ENCODE results near the gene CYTH1. TPM values are rescaled to one million over a fixed set of nuclear protein-coding genes. Genes with fewer than 3 reads are reported as not detected.

The CYTH1 gene
- polyA plus RNA-seq, 1 of the 3 experiments (the other 2 are of a cell fraction) = 23.8 TPM

DNA sequence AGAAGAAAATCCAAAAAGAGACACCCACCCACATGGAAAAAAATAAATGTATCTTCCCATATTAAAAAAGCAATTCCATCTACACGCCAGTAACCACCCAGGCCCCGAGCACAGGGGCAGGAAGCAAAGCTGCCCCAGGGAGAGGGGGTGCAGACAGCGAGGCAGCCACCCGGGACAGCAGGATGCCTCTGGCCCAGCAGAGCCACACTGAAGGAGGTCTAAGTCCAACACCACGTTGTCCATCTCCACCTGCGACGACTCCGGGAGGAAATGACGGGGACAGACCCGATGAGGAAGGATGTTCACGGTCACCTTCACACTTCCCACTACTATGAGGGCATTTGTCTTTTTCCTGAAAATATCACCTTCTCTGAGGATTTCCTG, 14.4 kb upstream of the CYTH1 start:
- H3K4me3 ChIP-seq (ENCODE audit: low read depth in 2 of 2, low read length in 1 of 2) = no peak overlapping the region
- DNase-seq = no peak
- H4K20me1 ChIP-seq (ENCODE audit: insufficient read depth) = peaks cover 13% of the 10 kb centered on the region
- ChIA-PET CTCF (interaction anchor here (1.2 to 1.5 kb wide), 2 partner anchors 175 to 299 kb away, joined by 4 read pairs; no protein-coding TSS in a partner anchor), POLR2A (interaction anchor here (0.7 kb wide), 1 partner anchor 79 kb away, joined by 3 read pairs; no protein-coding TSS in a partner anchor)
- H3K27me3 ChIP-seq (ENCODE audit: insufficient read depth) = no peaks in the 10 kb centered on the region
- H2AFZ ChIP-seq (ENCODE audit: low read depth) = no peak overlapping the region
- H3K27ac ChIP-seq (ENCODE audit: low read depth in 2 of 2, low read length in 1 of 2) = no peak overlapping the region
- H3K4me1 ChIP-seq (ENCODE audit: control insufficient read depth in 1 of 2, insufficient read depth in 2 of 2, low read depth in 1 of 2, low read length in 1 of 2) = peaks cover 2 to 9% of the 10 kb centered on the region in 2 experiments; a peak in 2 of 4 replicates
- peaks cover 14% of the 10 kb centered on the region; the same call in 1 of the 2 replicates for H3K79me2 ChIP-seq (ENCODE audit: insufficient read depth)
- H3K9ac ChIP-seq = no peak overlapping the region
- peaks cover 52 to 65% of the 10 kb centered on the region in 2 experiments for H3K36me3 ChIP-seq (replicated peaks in 1 of 2; ENCODE audit: control insufficient read depth in 1 of 2, insufficient read depth in 2 of 2, low read length in 1 of 2)
- no peak overlapping the region for H3K4me2 ChIP-seq
- H3K9me2 ChIP-seq = no peaks in the 10 kb centered on the region
- H3K9me3 ChIP-seq = no peaks in the 10 kb centered on the region
- peaks cover 7% of the 10 kb centered on the region for H3F3A ChIP-seq (replicated peaks; ENCODE audit: insufficient read depth)
- WGBS (ENCODE audit: low lambda C conversion rate) = 97% methylated on average over 11 of the region's 11 CpGs
- TF ChIP-seq GATA2 (CRISPR knock-in tag; IDR thresholded peaks at IDR 0.05) (no peak), FOSL2 (IDR thresholded peaks at IDR 0.05; ENCODE audit: borderline replicate concordance, low read depth) (no peak), MXI1 (IDR thresholded peaks at IDR 0.05; ENCODE audit: low read depth, low read length) (no peak), EP300 (IDR thresholded peaks at IDR 0.05; ENCODE audit: borderline replicate concordance in 1 of 2, low read depth in 1 of 2, low read length in 1 of 2) (no peak), CHD2 (IDR thresholded peaks at IDR 0.05; ENCODE audit: low read length, partially characterized antibody) (no peak)
- TF ChIP-seq, protein P1, sequence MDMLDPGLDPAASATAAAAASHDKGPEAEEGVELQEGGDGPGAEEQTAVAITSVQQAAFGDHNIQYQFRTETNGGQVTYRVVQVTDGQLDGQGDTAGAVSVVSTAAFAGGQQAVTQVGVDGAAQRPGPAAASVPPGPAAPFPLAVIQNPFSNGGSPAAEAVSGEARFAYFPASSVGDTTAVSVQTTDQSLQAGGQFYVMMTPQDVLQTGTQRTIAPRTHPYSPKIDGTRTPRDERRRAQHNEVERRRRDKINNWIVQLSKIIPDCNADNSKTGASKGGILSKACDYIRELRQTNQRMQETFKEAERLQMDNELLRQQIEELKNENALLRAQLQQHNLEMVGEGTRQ (IDR thresholded peaks at IDR 0.05; ENCODE audit: borderline replicate concordance, low read depth, low read length) = no peak
- TF ChIP-seq, protein P2, sequence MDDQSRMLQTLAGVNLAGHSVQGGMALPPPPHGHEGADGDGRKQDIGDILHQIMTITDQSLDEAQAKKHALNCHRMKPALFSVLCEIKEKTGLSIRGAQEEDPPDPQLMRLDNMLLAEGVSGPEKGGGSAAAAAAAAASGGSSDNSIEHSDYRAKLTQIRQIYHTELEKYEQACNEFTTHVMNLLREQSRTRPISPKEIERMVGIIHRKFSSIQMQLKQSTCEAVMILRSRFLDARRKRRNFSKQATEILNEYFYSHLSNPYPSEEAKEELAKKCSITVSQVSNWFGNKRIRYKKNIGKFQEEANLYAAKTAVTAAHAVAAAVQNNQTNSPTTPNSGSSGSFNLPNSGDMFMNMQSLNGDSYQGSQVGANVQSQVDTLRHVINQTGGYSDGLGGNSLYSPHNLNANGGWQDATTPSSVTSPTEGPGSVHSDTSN (IDR thresholded peaks at IDR 0.05) = no peak
- TF ChIP-seq, protein P3, sequence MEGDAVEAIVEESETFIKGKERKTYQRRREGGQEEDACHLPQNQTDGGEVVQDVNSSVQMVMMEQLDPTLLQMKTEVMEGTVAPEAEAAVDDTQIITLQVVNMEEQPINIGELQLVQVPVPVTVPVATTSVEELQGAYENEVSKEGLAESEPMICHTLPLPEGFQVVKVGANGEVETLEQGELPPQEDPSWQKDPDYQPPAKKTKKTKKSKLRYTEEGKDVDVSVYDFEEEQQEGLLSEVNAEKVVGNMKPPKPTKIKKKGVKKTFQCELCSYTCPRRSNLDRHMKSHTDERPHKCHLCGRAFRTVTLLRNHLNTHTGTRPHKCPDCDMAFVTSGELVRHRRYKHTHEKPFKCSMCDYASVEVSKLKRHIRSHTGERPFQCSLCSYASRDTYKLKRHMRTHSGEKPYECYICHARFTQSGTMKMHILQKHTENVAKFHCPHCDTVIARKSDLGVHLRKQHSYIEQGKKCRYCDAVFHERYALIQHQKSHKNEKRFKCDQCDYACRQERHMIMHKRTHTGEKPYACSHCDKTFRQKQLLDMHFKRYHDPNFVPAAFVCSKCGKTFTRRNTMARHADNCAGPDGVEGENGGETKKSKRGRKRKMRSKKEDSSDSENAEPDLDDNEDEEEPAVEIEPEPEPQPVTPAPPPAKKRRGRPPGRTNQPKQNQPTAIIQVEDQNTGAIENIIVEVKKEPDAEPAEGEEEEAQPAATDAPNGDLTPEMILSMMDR (IDR thresholded peaks at IDR 0.05) = no peak

DNA sequence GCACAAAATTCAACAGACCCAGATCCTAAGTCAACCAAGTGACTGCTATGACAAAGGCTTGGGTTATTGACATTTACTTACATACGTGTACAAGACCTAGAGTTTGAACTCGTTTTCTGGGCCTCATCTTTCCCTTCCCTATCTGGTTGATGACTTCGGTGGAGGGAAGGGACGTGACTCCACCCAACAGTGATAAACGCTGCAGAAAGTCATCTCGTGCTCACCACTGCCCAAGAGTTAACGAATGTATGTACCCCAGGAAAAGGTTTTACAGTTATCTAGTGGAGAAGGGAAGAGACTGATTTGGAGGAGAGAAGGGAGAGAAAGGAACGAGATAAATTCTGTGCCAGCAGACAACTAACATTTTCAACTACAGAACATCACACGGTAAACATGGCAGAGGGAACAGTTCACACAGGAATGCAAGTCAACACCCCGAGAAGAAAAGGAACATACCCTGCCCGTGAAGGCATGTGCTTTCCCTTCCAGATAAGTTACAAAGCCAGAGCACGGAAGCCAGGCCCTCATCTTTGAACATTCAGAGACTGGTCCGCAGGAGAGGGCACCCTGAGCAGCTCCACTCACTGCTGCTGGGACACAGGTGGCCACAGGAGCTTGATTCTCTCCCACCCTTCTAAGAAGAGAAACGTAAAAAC, 13.9 kb upstream of the CYTH1 start:
- ChIA-PET CTCF (interaction anchor here (1.1 to 1.5 kb wide), 4 partner anchors 14 to 299 kb away, joined by 3 to 6 read pairs (median 4); partner anchors contain the start of gene CYTH1), POLR2A (interaction anchor here (0.7 kb wide), 1 partner anchor 78 kb away, joined by 3 read pairs; no protein-coding TSS in a partner anchor)
- H3K27ac ChIP-seq (ENCODE audit: low read depth in 2 of 2, low read length in 1 of 2) = no peak overlapping the region
- peaks cover 49 to 63% of the 10 kb centered on the region in 2 experiments for H3K36me3 ChIP-seq (replicated peaks in 1 of 2; ENCODE audit: control insufficient read depth in 1 of 2, insufficient read depth in 2 of 2, low read length in 1 of 2)
- no peak overlapping the region for H3K4me3 ChIP-seq (ENCODE audit: low read depth in 2 of 2, low read length in 1 of 2)
- H2AFZ ChIP-seq (ENCODE audit: low read depth) = no peak overlapping the region
- H4K20me1 ChIP-seq (ENCODE audit: insufficient read depth) = peaks cover 13% of the 10 kb centered on the region; the same call in 1 of the 2 replicates
- no peaks in the 10 kb centered on the region for H3K9me2 ChIP-seq
- H3K9me3 ChIP-seq = no peaks in the 10 kb centered on the region
- peaks cover 6 to 10% of the 10 kb centered on the region in 2 experiments; a peak in 2 of 4 replicates for H3K4me1 ChIP-seq (ENCODE audit: control insufficient read depth in 1 of 2, insufficient read depth in 2 of 2, low read depth in 1 of 2, low read length in 1 of 2)
- no peaks in the 10 kb centered on the region for H3K27me3 ChIP-seq (ENCODE audit: insufficient read depth)
- H3F3A ChIP-seq (replicated peaks; ENCODE audit: insufficient read depth) = peaks cover 12% of the 10 kb centered on the region
- peaks cover 11% of the 10 kb centered on the region; the same call in 1 of the 2 replicates for H3K79me2 ChIP-seq (ENCODE audit: insufficient read depth)
- WGBS (ENCODE audit: low lambda C conversion rate) = 88% methylated on average over 14 of the region's 14 CpGs
- no peak overlapping the region for H3K9ac ChIP-seq
- H3K4me2 ChIP-seq = no peak overlapping the region
- DNase-seq = no peak
- TF ChIP-seq FOXJ3 (CRISPR knock-in tag; IDR thresholded peaks at IDR 0.05) = no peak
- no peak for TF ChIP-seq RAD21 (IDR thresholded peaks at IDR 0.05; ENCODE audit: low read length)
- TF ChIP-seq EP300 (IDR thresholded peaks at IDR 0.05; ENCODE audit: borderline replicate concordance in 1 of 2, low read depth in 1 of 2, low read length in 1 of 2) = no peak
- TF ChIP-seq, protein P4, sequence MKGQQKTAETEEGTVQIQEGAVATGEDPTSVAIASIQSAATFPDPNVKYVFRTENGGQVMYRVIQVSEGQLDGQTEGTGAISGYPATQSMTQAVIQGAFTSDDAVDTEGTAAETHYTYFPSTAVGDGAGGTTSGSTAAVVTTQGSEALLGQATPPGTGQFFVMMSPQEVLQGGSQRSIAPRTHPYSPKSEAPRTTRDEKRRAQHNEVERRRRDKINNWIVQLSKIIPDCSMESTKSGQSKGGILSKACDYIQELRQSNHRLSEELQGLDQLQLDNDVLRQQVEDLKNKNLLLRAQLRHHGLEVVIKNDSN (IDR thresholded peaks at IDR 0.05; ENCODE audit: borderline replicate concordance, low read depth) = no peak
- TF ChIP-seq ELF1 (IDR thresholded peaks at IDR 0.05) = no peak
- no peak for TF ChIP-seq RCOR1 (IDR thresholded peaks at IDR 0.05; ENCODE audit: low read length)
- no peak for TF ChIP-seq GABPA (IDR thresholded peaks at IDR 0.05; ENCODE audit: low read depth)
- TF ChIP-seq, protein P5, sequence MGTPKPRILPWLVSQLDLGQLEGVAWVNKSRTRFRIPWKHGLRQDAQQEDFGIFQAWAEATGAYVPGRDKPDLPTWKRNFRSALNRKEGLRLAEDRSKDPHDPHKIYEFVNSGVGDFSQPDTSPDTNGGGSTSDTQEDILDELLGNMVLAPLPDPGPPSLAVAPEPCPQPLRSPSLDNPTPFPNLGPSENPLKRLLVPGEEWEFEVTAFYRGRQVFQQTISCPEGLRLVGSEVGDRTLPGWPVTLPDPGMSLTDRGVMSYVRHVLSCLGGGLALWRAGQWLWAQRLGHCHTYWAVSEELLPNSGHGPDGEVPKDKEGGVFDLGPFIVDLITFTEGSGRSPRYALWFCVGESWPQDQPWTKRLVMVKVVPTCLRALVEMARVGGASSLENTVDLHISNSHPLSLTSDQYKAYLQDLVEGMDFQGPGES (IDR thresholded peaks at IDR 0.05; ENCODE audit: low read depth, low read length) = no peak
- TF ChIP-seq TCF12 (IDR thresholded peaks at IDR 0.05) = no peak
- TF ChIP-seq, protein P6, sequence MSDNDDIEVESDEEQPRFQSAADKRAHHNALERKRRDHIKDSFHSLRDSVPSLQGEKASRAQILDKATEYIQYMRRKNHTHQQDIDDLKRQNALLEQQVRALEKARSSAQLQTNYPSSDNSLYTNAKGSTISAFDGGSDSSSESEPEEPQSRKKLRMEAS (IDR thresholded peaks at IDR 0.05; ENCODE audit: low read depth) = no peak
- TF ChIP-seq, protein P2 (IDR thresholded peaks at IDR 0.05) = no peak
- TF ChIP-seq, protein P1 (IDR thresholded peaks at IDR 0.05; ENCODE audit: borderline replicate concordance, low read depth, low read length) = no peak
